GM19468 (cell line): ENCODE results near the gene URB1.
"Not testable (repeated sequence)": the region's sequence is repeated elsewhere in the genome, so short reads cannot be mapped to it uniquely, and the experiment has no call there.

Experiments
- ATAC-seq: cut with Tn5 transposase; IDR thresholded peaks from one replicate; pipeline ENCODE4 v1.9.1; 2021; ENCODE audit warnings: mild to moderate bottlenecking, moderate library complexity, moderate number of reproducible peaks; ENCODE audit not compliant: unreplicated experiment; ENCODE audit errors: extremely low read depth

URB1 gene

GRCh38 chr21:32377991-32378390 lies 14.8 kb downstream of the URB1 start:
- ATAC-seq: no peak

GRCh38 chr21:32377506-32377905 lies 15.3 kb downstream of the URB1 start:
- ATAC-seq: no peak

- ATAC-seq: no peak
Measured at GRCh38 chr21:32372755-32373154, 20.1 kb downstream of the URB1 start.

GRCh38 chr21:32371913-32372314 lies 20.9 kb downstream of the URB1 start:
- no peak for ATAC-seq

- ATAC-seq: no peak
Measured at GRCh38 chr21:32370998-32371766, 21.6 kb downstream of the URB1 start.

GRCh38 chr21:32368961-32369360 lies 23.9 kb downstream of the URB1 start:
- ATAC-seq: not testable (repeated sequence)

GRCh38 chr21:32368386-32368785 lies 24.4 kb downstream of the URB1 start:
- no peak for ATAC-seq

- no peak for ATAC-seq
Measured at GRCh38 chr21:32367158-32367557, 25.7 kb downstream of the URB1 start.

- ATAC-seq: no peak
Measured at GRCh38 chr21:32366191-32366590, 26.6 kb downstream of the URB1 start.

GRCh38 chr21:32364796-32365195 lies 28.0 kb downstream of the URB1 start:
- ATAC-seq: no peak

GRCh38 chr21:32364387-32364786 lies 28.4 kb downstream of the URB1 start:
- no peak for ATAC-seq

GRCh38 chr21:32360401-32360975 lies 32.3 kb downstream of the URB1 start:
- no peak for ATAC-seq

- no peak for ATAC-seq
Measured at GRCh38 chr21:32359719-32360260, 33.0 kb downstream of the URB1 start.

GRCh38 chr21:32356874-32357395 lies 35.9 kb downstream of the URB1 start:
- no peak for ATAC-seq

- ATAC-seq: no peak
Measured at GRCh38 chr21:32353002-32353711, 39.7 kb downstream of the URB1 start.

- no peak for ATAC-seq
Measured at GRCh38 chr21:32352526-32352925, 40.3 kb downstream of the URB1 start.

- no peak for ATAC-seq
Measured at GRCh38 chr21:32351428-32351827, 41.4 kb downstream of the URB1 start.

- ATAC-seq: no peak
Measured at GRCh38 chr21:32350981-32351380, 41.8 kb downstream of the URB1 start.

- ATAC-seq: no peak
Measured at GRCh38 chr21:32350211-32350980, 42.4 kb downstream of the URB1 start.

GRCh38 chr21:32349333-32349944 lies 43.4 kb downstream of the URB1 start:
- ATAC-seq: no peak
